K562 (cell line): Measurements from ENCODE around the gene PTBP2. TPM values are rescaled to one million over a fixed set of nuclear protein-coding genes. Genes with fewer than 3 reads are reported as not detected.

ENCODE experiments used
- ATAC-seq: fragments of 200-7000 bp; cut with Tn5 transposase; 3 replicates; pipeline ENCODE4 v1.9.1; 2020; ENCODE audit warnings: moderate library complexity
- BruUV-seq: library from RNA; stranded (reverse); fragments of 400-500 nt; replicated peaks from 2 replicates; lab custom pipeline; 2021; lab: Mats Ljungman, UMichigan
- CTCF ChIA-PET: fragments of 300-600 bp; formaldehyde crosslinking; extraction: SDS; loops from one replicate; lab custom pipeline; 2021; ENCODE audit warnings: low intra/inter-chr PET ratio; lab: Yijun Ruan, JAX
- POLR2A ChIA-PET: fragments of 300-600, 350-650 bp; sonication (Branson Sonifier 250); formaldehyde crosslinking; extraction: SDS; loops from one replicate; lab custom pipeline; 2021; ENCODE audit warnings: antibody characterized with exemption, inconsistent platforms; lab: Yijun Ruan, JAX
- DNase-seq, 4 experiments: peaks; one replicate each; pipeline versions ENCODE4 v3.0.0 to v3.0.0-alpha.2; 2011 to 2018; ENCODE audit warnings: low spot score in 3 of 4, mixed read lengths in 3 of 4; ENCODE audit errors: extremely low read depth in 1 of 4
- FAIRE-seq: peaks from 2 replicates; lab custom pipeline; 2011; peaks lifted over from hg19 to GRCh38; lab: Jason Lieb, UNC
- H2AFZ ChIP-seq: 2 replicates; pipeline ENCODE4 v1.6.0; 2011; ENCODE audit warnings: low read depth, low read length, control low read depth, inconsistent platforms
- H3K27ac ChIP-seq: fragments of 200-600 bp; 3 replicates; pipeline ENCODE4 v1.8.0; 2011; ENCODE audit warnings: low read depth, mild to moderate bottlenecking, control low read depth, inconsistent platforms, low read length, moderate library complexity, mixed read lengths; ENCODE audit errors: extremely low read depth
- H3K27me3 ChIP-seq, 2 experiments: fragments of 300-600 bp in 1 of 2; 2 replicates in 1 of 2; 3 replicates in 1 of 2; pipeline versions ENCODE4 v1.6.0 to v1.8.0; 2011; ENCODE audit warnings: inconsistent platforms in 2 of 2, low read length in 2 of 2, mild to moderate bottlenecking in 1 of 2, mixed read lengths in 1 of 2, moderate library complexity in 1 of 2; ENCODE audit not compliant: control insufficient read depth in 2 of 2, insufficient read depth in 2 of 2
- H3K36me3 ChIP-seq: fragments of 300-600 bp; 3 replicates; pipeline ENCODE4 v1.8.0; 2011; ENCODE audit warnings: mild to moderate bottlenecking, low read length, inconsistent platforms; ENCODE audit not compliant: control insufficient read depth, insufficient read depth
- H3K4me1 ChIP-seq, 2 experiments: fragments of 200-600 bp in 1 of 2; replicated peaks in 1 of 2; 2 replicates in 1 of 2; 3 replicates in 1 of 2; pipeline versions ENCODE4 v1.5.1 to v1.8.0; 2011; ENCODE audit warnings: inconsistent platforms in 2 of 2, low read length in 2 of 2, mild to moderate bottlenecking in 1 of 2, mixed read lengths in 1 of 2, moderate library complexity in 1 of 2; ENCODE audit not compliant: control insufficient read depth in 2 of 2, insufficient read depth in 2 of 2
- H3K4me2 ChIP-seq: 2 replicates; pipeline ENCODE4 v1.6.1; 2011; ENCODE audit warnings: low read length, control low read depth, inconsistent platforms, mixed read lengths; ENCODE audit not compliant: insufficient read depth
- H3K4me3 ChIP-seq: fragments of 200-600 bp; sonication (generic), shearing (Covaris generic); 2 replicates; pipeline ENCODE4 v1.5.1; 2016; ENCODE audit warnings: control low read depth, inconsistent platforms
- H3K79me2 ChIP-seq: fragments of 200-600 bp; 3 replicates; pipeline ENCODE4 v1.8.0; 2011; ENCODE audit warnings: low read length, inconsistent platforms; ENCODE audit not compliant: control insufficient read depth, insufficient read depth
- H3K9ac ChIP-seq, 2 experiments: 2 replicates each; pipeline versions ENCODE4 v1.6.0 to v1.6.1; 2011; ENCODE audit warnings: low read depth in 2 of 2, low read length in 2 of 2, control low read depth in 1 of 2, inconsistent platforms in 1 of 2, mild to moderate bottlenecking in 1 of 2, mixed read lengths in 1 of 2; ENCODE audit not compliant: insufficient read depth in 1 of 2
- H3K9me1 ChIP-seq: one replicate; pipeline ENCODE4 v1.6.0; 2011; ENCODE audit warnings: inconsistent platforms, mild to moderate bottlenecking, low read length, moderate library complexity; ENCODE audit not compliant: control insufficient read depth, insufficient read depth
- H3K9me3 ChIP-seq: replicated peaks from 2 replicates; pipeline ENCODE4 v1.5.1; 2011; ENCODE audit warnings: low read depth, low read length, inconsistent platforms; ENCODE audit not compliant: control insufficient read depth, insufficient read depth
- H4K20me1 ChIP-seq: replicated peaks from 2 replicates; pipeline ENCODE4 v1.6.1; 2011; ENCODE audit warnings: low read length, inconsistent platforms, mixed read lengths; ENCODE audit not compliant: control insufficient read depth, insufficient read depth
- CGGBP1 ChIP-seq: fragments of 250-450 bp; sonication (Bioruptor Pico); IDR thresholded peaks from 2 replicates; pipeline ENCODE4 v1.9.0; 2021; ENCODE audit warnings: mild to moderate bottlenecking
- CTBP1 ChIP-seq: fragments of 450-650 bp; IDR thresholded peaks from 2 replicates; pipeline ENCODE4 v1.6.1; 2016; ENCODE audit warnings: borderline replicate concordance
- CXXC5 ChIP-seq: fragments of 250-450 bp; sonication (Bioruptor Pico); IDR thresholded peaks from 2 replicates; pipeline ENCODE4 v1.8.0; 2022; ENCODE audit warnings: inconsistent platforms, mild to moderate bottlenecking, moderate library complexity
- EP300 ChIP-seq: IDR thresholded peaks from 2 replicates; pipeline ENCODE4 v1.6.1; 2012; ENCODE audit warnings: low read length, improper control_type of control experiment
- FOXA3 ChIP-seq, 2 experiments: fragments of 450-650 bp in 1 of 2; sonication (generic) in 1 of 2; formaldehyde crosslinking; IDR thresholded peaks in 1 of 2; conservative IDR thresholded peaks in 1 of 2; 2 replicates each; pipeline versions ENCODE4 v1.4.0 to v1.8.0; 2020 to 2022; ENCODE audit warnings: mild to moderate bottlenecking in 2 of 2, missing genetic modification reagents in 1 of 2
- GTF2F1 ChIP-seq: IDR thresholded peaks from 2 replicates; pipeline ENCODE4 v1.6.1; 2011; ENCODE audit warnings: low read depth, low read length, improper control_type of control experiment
- ILK ChIP-seq: fragments of 450-650 bp; IDR thresholded peaks from 2 replicates; pipeline ENCODE4 v1.6.1; 2016; ENCODE audit warnings: missing genetic modification characterization, low read depth, mild to moderate bottlenecking, missing compliant biosample characterization, moderate library complexity, borderline replicate concordance
- JUNB ChIP-seq: fragments of 450-650 bp; formaldehyde crosslinking; conservative IDR thresholded peaks from 2 replicates; pipeline ENCODE4 v1.4.0; 2020; ENCODE audit warnings: mild to moderate bottlenecking
- KDM2B ChIP-seq: fragments of 250-450 bp; sonication (Bioruptor Pico); IDR thresholded peaks from 2 replicates; pipeline ENCODE4 v1.8.0; 2021; ENCODE audit warnings: mild to moderate bottlenecking, moderate library complexity
- NFIX ChIP-seq: fragments of 250-450 bp; sonication (Bioruptor Pico); IDR thresholded peaks from 2 replicates; pipeline ENCODE4 v1.4.0; 2020; ENCODE audit warnings: low read depth, mild to moderate bottlenecking, moderate library complexity
- RAD51 ChIP-seq: fragments of 450-650 bp; IDR thresholded peaks from 2 replicates; pipeline ENCODE4 v1.7.1; 2016; ENCODE audit warnings: low read depth, mild to moderate bottlenecking, borderline replicate concordance
- SREBF1 ChIP-seq: fragments of 150-350 bp; IDR thresholded peaks from 2 replicates; pipeline ENCODE4 v1.6.1; 2014; ENCODE audit warnings: antibody characterized with exemption, low read depth, low read length, borderline replicate concordance
- ZC3H11A ChIP-seq: IDR thresholded peaks from 2 replicates; pipeline ENCODE4 v1.6.1; 2012; ENCODE audit warnings: low read depth, low read length, improper control_type of control experiment
- ZNF224 ChIP-seq: sonication (generic); formaldehyde crosslinking; IDR thresholded peaks from 2 replicates; pipeline ENCODE4 v1.8.0; 2022; ENCODE audit warnings: mild to moderate bottlenecking, missing genetic modification reagents
- ZNF277 ChIP-seq: fragments of 250-450 bp; sonication (Bioruptor Pico); IDR thresholded peaks from 2 replicates; pipeline ENCODE4 v1.8.0; 2022; ENCODE audit warnings: inconsistent platforms, mild to moderate bottlenecking, moderate library complexity, borderline replicate concordance
- ZNF77 ChIP-seq: fragments of 250-450 bp; sonication (Bioruptor Pico); IDR thresholded peaks from 2 replicates; pipeline ENCODE4 v1.5.0; 2020
- ZNF830 ChIP-seq: fragments of 250-450 bp; sonication (Bioruptor Pico); IDR thresholded peaks from 2 replicates; pipeline ENCODE4 v1.5.0; 2021; ENCODE audit warnings: mild to moderate bottlenecking
- WGBS: fragments of 100-300 bp; shearing (Covaris generic); methylation state at CpG from one replicate; pipeline ENCODE4 v1.1.6; 2016; ENCODE audit warnings: low coverage, mixed read lengths; ENCODE audit not compliant: insufficient coverage; ENCODE audit errors: missing lambda C conversion rate; 5-methylcytosine and 5-hydroxymethylcytosine counted together
- in situ Hi-C: fragments of 300-500 bp; cut with MboI; formaldehyde crosslinking; loops from 4 replicates; pipeline ENCODE4 v1.15.0; 2018; ENCODE audit warnings: inconsistent platforms, mixed read lengths
- intact Hi-C: fragments of 100-400 bp; cut with micrococcal nuclease; formaldehyde crosslinking; loops from 2 replicates; pipeline ENCODE4 v1.14.2; 2022
- polyA plus RNA-seq, 8 experiments: library from polyadenylated mRNA; depleted of rRNA in 4 of 8; stranded (reverse) in 5 of 8; unstranded in 3 of 8; fragments of >200 nt; fragmentation: Nextera tagmentation in 2 of 8; fragmentation: Illumina TruSeq in 1 of 8; extraction: Ambion mirVana in 2 of 8; extraction: Trizol in 1 of 8; gene quantifications; 2 replicates each; pipeline versions ENCODE4 v1.2.1 to v1.2.3, GENCODE V29; 2011 to 2014; ENCODE audit warnings: inconsistent platforms in 1 of 8, missing spikeins in 1 of 8
- total RNA-seq, 7 experiments: library from RNA; depleted of rRNA in 6 of 7; stranded (reverse); fragments of >200 nt in 6 of 7; fragmentation: Illumina TruSeq in 2 of 7; extraction: Trizol in 2 of 7; gene quantifications; 2 replicates each; pipeline versions ENCODE4 v1.2.1 to v1.2.3, GENCODE V29; 2011 to 2021; ENCODE audit warnings: low replicate concordance in 1 of 7

PTBP2 gene
- total and polyA plus RNA-seq, 9 of the 15 experiments (the other 6 are each of a cell fraction or from before 2014, with no cell fraction given) = 9.8 to 30.6 (median 19.0) TPM

- no peaks in the 10 kb centered on the region for H3K4me1 ChIP-seq
- CTCF ChIA-PET = no interaction called here
These were observed 42.9 kb downstream of the PTBP2 start for GRCh38 chr1:96764469-96764868.

GRCh38 chr1:96771847-96772246 is 50.3 kb downstream of the PTBP2 start:
- in situ Hi-C loops (no loop called here), intact Hi-C loops (no loop called here)
- no peak for ATAC-seq
- Histone ChIP-seq H3K9me3 (no peaks in the 10 kb centered on the region), H4K20me1 (no peaks in the 10 kb centered on the region), H3K27ac (no peak overlapping the region), H3K9me1 (no peaks in the 10 kb centered on the region), H3K9ac (no peak overlapping the region), H3K79me2 (peaks cover 24% of the 10 kb centered on the region), H3K36me3 (peaks cover 67% of the 10 kb centered on the region), H2AFZ (no peak overlapping the region), H3K4me1 (no peaks in the 10 kb centered on the region), H3K4me2 (no peak overlapping the region), H3K27me3 (no peaks in the 10 kb centered on the region), H3K4me3 (no peak overlapping the region)
- POLR2A ChIA-PET = no interaction called here
- BruUV-seq = no TSS peak
- FAIRE-seq = no peak
- CTCF ChIA-PET = no interaction called here
- no peak for DNase-seq
- WGBS = 100% methylated on average over 2 of the region's 2 CpGs
- TF ChIP-seq ZNF277 (no peak), SREBF1 (no peak), ZNF224 (CRISPR knock-in tag) (no peak), CGGBP1 (CRISPR knock-in tag) (no peak), JUNB (no peak), ZNF830 (CRISPR knock-in tag) (no peak)

More at GRCh38 chr1:96764469-96764868, 42.9 kb downstream of the PTBP2 start:
- DNase-seq (no peak), ATAC-seq (no peak), FAIRE-seq (no peak)
- no peak for TF ChIP-seq NFIX (CRISPR knock-in tag)
- no peak for TF ChIP-seq CTBP1
- no peak for TF ChIP-seq ZNF77 (CRISPR knock-in tag)
- no peak for TF ChIP-seq KDM2B (CRISPR knock-in tag)
- TF ChIP-seq FOXA3 (CRISPR knock-in tag; conservative IDR thresholded peaks at IDR 0.05 in 1 of 2, IDR thresholded peaks at IDR 0.05 in 1 of 2) = no peak
- TF ChIP-seq RAD51 = no peak
- no peak for TF ChIP-seq CXXC5
- TF ChIP-seq GTF2F1 = no peak
- no peak for TF ChIP-seq ZC3H11A
- no peak for TF ChIP-seq ILK (tag)
- TF ChIP-seq EP300 = no peak
- H3K9ac ChIP-seq = no peak overlapping the region
- peaks cover 25% of the 10 kb centered on the region for H3K36me3 ChIP-seq
- 0 out of 2 replicates have a peak, but pooled peaks cover 2% of the 10 kb centered on the region for H3K9me3 ChIP-seq
- H3K27me3 ChIP-seq = no peaks in the 10 kb centered on the region
- POLR2A ChIA-PET = no interaction called here
- no peak overlapping the region for H3K27ac ChIP-seq
- intact Hi-C loops = no loop called here
- H3K4me3 ChIP-seq = no peak overlapping the region
- H4K20me1 ChIP-seq = no peaks in the 10 kb centered on the region
- peaks cover 55% of the 10 kb centered on the region for H3K79me2 ChIP-seq
- no TSS peak for BruUV-seq
- in situ Hi-C loops = no loop called here
- H3K9me1 ChIP-seq = no peaks in the 10 kb centered on the region
- H2AFZ ChIP-seq = no peak overlapping the region
- no peak overlapping the region for H3K4me2 ChIP-seq
